NCI-H1436 (cell line): Measurements from ENCODE around the gene FOXN3.

Experiments
- DNase-seq: peaks from one replicate; lab custom pipeline; 2025; lab: John Stamatoyannopoulos, UW

Gene FOXN3, protein sequence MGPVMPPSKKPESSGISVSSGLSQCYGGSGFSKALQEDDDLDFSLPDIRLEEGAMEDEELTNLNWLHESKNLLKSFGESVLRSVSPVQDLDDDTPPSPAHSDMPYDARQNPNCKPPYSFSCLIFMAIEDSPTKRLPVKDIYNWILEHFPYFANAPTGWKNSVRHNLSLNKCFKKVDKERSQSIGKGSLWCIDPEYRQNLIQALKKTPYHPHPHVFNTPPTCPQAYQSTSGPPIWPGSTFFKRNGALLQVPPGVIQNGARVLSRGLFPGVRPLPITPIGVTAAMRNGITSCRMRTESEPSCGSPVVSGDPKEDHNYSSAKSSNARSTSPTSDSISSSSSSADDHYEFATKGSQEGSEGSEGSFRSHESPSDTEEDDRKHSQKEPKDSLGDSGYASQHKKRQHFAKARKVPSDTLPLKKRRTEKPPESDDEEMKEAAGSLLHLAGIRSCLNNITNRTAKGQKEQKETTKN

GRCh38 chr14:89417091-89417464 is at the start of gene FOXN3:
FOXN3 (minus strand) TSS chr14:89417233; CDS start chr14:89412476, 4,757 bp downstream.
- peak; percentile 84 for DNase-seq

GRCh38 chr14:89466484-89466883 is 49.5 kb upstream of the FOXN3 start:
- DNase-seq: no peak

GRCh38 chr14:89465876-89466275 is 48.8 kb upstream of the FOXN3 start:
- DNase-seq: no peak

- no peak for DNase-seq
Observed at GRCh38 chr14:89461256-89461655, 44.2 kb upstream of the FOXN3 start.

DNA sequence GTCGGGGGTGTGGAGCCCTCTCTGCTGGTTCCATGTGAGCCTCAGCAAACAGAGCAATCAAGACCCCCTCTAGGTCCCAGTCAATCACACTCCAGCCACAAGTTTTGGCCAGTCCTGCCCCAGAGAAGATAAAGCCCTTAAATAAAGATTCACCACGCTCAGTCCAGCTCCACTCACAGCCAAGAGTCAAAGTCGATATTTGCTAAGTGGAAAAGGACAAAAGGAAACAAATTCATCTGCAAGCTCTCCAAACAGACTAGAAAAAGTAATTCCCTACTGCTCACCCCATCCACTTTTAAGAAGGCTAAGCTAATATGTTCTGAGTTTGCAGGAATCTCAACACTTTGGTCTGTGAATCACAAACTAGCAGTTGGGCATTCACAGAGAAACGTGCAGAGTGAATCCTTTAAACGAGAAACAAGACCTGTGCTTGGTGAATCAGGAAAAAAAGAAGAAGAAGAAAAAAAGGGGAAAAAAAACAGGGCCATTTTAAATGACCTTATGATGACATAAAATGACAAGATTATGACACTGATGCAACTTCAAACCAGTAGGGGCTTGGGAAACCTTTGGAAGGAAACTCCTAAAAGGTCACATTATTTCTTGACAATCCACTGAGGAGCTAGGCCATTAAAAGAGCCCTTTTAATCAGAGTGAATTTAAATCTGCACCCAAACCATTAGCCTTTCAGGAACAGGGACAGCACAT is 41.8 kb upstream of the FOXN3 start:
- DNase-seq: no peak

- no peak for DNase-seq
Observed at GRCh38 chr14:89457007-89457406, 40.0 kb upstream of the FOXN3 start.

- no peak for DNase-seq
Observed at GRCh38 chr14:89455412-89455811, 38.4 kb upstream of the FOXN3 start.

DNA sequence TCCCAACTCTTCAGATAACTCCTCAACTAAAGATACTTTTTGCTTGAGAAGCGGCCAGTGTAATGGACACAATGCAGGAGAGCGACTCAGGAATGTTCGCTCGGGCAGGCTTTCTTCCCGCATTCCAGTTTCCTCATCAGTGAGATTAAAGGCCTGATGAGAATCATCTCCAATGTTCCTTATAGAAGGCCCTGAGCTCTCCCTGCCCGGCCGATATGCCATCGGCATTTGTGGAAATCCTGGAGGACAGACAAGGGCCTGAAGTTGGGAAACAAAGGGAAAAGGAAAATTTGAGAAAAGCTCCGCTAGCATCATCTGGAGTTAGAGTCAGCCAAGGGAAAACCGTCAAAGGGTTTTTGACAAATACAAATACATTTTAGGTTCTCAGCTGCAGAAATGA is 38.0 kb upstream of the FOXN3 start:
- no peak for DNase-seq

DNA sequence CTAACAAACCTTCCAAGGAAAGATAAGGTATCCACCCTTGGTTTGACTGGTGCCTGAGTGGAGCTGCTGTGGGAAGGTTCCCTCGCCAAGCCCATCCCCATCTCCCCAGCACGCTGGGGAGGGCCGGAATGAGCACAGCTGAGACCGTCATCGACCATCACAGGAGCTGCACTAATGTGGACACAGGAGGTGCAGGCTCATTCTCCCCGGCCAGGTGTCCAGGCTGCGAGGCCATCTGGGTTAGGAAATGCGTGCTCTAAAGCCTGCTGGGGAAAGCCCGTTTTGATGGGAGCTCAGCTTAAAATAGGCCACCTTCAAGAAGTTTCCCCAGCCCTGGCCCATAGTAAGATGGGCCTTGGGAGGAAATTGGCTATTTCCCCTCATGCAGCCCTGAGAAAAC is 35.2 kb upstream of the FOXN3 start:
- DNase-seq: no peak

DNA sequence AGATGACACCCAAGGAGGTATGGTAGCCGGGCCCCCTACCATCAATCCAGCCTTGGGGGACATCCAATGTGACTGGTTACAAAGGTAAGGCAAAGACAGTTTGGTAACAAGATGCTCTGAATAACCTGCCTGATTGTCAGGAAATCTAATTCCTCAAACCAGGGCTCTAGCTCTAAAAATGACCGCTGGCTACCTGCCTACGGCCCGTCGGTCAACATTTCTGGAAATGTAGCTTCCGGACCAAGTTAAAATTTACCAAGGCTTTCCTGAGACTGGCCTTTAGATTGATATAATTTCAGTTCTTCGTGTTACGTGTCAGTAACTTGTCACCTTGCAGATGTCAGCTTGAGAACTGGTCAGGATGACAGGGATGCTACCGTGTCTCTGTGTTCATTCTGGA is 34.2 kb upstream of the FOXN3 start:
- DNase-seq: no peak

DNA sequence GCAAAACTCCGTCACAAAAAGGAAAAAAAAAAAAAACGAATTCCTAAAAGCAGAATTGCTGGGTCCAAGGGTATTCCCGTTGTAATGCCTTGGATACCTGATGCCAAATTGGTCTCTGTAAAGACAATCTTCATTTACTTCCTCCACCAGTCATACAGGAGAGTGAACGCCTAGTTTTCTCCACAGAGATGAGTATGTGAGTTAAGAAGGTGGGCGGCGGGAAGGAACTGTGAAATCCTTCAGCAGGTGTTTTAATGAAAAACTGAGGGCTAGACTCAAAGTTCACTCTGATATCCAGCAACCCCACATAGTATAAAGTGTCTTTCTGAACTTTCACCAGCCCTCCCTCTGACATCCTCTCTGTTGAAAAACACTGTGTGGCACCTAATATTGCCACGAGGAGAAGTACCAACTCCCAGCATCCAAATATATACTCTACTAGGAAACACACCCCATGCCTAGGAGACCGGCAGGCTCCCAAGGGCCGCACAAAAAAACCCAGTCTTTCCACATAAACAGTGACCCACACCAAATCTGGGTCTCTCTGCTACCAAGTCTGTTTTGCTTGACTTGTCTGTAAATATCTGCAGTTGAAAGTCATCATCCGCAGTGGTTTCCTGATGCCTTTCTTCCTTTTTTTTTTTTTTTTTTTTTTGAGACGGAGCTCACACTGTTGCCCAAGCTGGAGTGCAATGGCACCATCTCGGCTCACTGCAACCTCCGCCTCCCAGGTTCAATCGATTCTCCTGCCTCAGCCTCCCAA is 30.3 kb upstream of the FOXN3 start:
- no peak for DNase-seq

DNA sequence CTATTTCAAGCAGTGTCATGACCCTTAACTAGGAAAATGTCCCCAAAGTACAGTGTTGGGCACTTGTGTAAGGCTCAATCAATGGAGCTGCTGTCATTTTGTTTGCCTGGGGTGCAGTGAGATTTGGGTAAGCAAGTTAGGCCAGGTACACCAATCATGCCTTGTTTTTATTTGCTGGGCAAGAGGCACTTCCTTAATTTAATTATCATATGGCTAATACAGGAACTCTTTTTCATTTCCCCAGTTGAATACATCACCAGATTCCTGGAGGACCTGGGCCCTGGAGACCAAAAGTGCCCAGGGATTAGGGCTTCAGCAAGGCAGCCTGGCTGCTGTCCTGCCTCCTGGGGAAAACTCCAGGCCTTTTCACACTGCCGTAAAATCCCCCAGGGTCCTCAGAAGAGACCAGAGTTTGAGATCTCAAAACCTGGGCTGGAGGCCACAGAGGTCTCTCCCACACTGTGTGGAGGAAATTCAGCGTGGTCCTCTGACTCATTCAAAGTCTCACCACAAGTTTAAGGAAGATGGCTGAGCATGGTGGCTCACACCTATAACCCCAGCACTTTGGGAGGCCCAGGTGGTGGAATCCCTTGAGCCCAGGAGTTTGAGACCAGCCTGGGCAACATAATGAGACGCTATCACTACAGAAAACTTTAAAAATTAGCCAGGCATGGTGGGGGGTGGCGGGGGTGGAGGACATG is 28.4 kb upstream of the FOXN3 start:
- no peak for DNase-seq

GRCh38 chr14:89444516-89445125 is 27.6 kb upstream of the FOXN3 start:
- DNase-seq: no peak

- no peak for DNase-seq
Observed at GRCh38 chr14:89444044-89444443, 27.0 kb upstream of the FOXN3 start.

GRCh38 chr14:89443042-89443629 is 26.1 kb upstream of the FOXN3 start:
- no peak for DNase-seq

GRCh38 chr14:89442280-89442679 is 25.2 kb upstream of the FOXN3 start:
- no peak for DNase-seq

- no peak for DNase-seq
Observed at GRCh38 chr14:89440986-89441909, 24.2 kb upstream of the FOXN3 start.

DNA sequence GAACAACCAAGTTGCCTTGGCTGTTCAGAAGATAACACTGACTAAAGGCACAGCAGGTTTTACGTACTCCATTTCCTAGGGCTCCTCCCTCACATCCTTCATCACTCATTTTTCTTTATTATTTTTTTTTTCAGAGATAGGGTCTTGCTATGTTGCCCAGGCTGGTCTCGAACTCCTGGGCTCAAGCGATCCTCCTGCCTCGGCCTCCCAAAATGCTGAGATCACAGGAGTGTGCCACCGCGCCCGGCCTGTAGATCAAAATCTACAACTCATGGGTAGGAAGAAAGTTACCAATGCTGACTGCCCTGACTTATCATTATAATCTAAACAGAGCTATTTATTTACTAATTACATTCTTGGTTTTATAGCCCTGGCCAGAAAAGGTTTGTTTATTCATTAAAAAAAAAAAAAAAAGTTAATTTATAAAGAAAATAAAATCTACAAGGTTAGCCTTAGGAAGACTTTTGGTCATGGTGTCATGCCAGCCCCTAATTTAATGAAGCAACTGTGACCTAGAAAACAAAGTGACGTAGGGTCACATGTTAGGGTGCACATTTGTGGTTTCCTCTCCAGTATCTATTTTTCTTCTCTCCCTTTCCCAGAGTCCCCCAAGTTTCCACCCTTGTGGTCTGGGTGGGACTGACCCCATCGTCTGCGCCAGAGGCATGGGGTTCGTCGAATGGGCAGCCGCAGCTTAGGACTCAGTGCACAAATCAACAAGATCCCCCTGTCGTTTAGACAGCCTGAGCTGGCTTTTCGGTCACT is 19.0 kb upstream of the FOXN3 start:
- DNase-seq: no peak

GRCh38 chr14:89435492-89435891 is 18.5 kb upstream of the FOXN3 start:
- DNase-seq: no peak
